Left forelimb (tissue), 1 donor: ENCODE measurements around the gene RBBP6.
"Not testable (repeated sequence)": the region's sequence is repeated elsewhere in the genome, so short reads cannot be mapped to it uniquely, and the experiment has no call there.

Experiments used
- DNase-seq: peaks from one replicate; pipeline ENCODE4 v3.0.0-alpha.2; 2018; ENCODE audit warnings: low spot score

Gene RBBP6

DNA sequence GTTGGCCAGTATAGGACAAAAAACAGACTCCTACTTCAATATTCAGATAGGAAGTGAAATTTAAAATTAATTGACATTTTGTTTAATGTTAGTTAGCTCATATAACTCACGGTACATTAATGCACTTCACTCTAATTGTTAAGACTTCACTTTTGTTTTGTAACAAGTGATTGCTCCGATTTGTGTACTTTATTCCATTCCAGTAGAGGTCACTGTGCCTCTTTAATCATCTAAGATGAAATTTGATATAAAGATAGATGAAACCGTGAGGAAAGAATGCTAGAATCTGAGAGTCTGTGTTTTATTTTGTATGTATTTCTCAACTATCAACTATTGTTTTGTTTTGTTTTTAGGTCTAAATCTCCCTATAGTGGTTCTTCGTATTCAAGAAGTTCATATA is 29.0 kb downstream of the RBBP6 start:
- DNase-seq, result no peak

DNA sequence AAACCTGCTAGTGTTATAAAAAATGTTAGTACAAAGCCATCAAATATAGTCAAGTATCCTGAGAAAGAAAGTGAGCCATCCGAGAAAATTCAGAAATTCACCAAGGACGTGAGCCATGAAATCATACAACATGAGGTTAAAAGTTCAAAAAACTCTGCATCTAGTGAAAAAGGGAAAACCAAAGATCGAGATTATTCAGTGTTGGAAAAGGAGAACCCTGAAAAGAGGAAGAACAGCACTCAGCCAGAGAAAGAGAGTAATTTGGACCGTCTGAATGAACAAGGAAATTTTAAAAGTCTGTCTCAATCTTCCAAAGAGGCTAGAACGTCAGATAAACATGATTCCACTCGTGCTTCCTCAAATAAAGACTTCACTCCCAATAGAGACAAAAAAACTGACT is 31.7 kb downstream of the RBBP6 start:
- DNase-seq, result no peak

- no peak for DNase-seq
Measured at GRCh38 chr16:24572069-24572468, 32.7 kb downstream of the RBBP6 start.

DNA sequence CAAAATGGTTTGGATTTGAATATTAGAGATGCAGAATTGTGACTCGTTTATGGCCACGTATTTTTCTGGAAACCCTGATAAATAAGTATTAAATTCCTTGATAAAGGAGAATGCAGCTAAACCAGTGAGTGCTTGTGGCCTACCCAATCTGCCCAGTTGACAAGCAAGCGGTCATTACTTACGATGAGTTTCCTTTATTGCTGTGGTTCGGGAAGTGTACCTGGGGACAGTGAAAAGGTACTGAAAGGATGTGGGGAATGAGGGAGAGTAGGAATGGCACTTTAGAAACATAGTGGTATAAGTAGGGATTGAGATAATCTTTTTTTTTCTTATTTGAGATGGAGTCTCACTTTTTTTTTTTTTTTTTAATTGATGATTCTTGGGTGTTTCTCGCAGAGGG is 33.8 kb downstream of the RBBP6 start:
- no peak for DNase-seq

- not testable (repeated sequence) for DNase-seq
Measured at GRCh38 chr16:24574515-24575485, 35.4 kb downstream of the RBBP6 start.

- DNase-seq, result not testable (repeated sequence)
Measured at GRCh38 chr16:24575791-24576190, 36.4 kb downstream of the RBBP6 start.

DNA sequence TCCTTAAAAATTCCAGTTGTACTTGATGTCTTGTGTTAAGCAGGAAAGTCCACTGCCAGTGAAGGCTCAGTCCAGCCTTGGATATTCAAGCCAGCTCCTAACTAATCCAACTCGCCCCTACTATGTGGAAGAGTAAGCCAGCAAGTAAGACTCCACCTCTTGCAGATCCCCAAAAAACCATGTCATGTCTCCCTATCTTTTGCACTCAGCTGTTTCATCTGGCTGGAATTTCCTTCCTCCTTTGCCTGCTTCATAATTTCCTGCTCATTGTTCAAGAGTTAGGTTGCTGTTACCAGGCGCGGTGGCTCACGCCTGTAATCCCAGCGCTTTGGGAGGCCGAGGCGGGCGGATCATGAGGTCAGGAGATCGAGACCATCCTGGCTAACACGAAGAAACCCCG is 37.8 kb downstream of the RBBP6 start:
- DNase-seq, result no peak

- DNase-seq, result no peak
Measured at GRCh38 chr16:24580665-24581064, 41.3 kb downstream of the RBBP6 start.

- DNase-seq, result no peak
Measured at GRCh38 chr16:24583494-24583893, 44.1 kb downstream of the RBBP6 start.

DNA sequence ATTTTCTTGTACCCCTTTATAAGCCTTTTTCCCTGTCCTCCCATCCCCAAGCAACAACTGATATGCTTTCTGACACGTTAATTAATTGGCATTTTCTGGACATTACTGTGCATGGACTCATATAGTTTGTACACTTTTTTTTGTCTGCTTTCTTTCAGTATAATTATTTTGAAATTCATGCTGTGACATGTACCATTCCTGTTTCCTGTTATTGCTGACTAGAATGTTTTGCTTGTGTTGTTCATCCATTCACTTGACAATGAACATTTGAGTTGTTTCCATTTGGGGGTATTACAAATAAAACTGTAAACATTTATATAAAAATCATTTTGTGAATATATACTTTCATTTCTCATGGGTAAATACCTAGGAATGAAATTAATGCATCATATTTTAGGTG is 50.6 kb downstream of the RBBP6 start:
- DNase-seq, result no peak

- no peak for DNase-seq
Measured at GRCh38 chr16:24598777-24599437, 59.5 kb downstream of the RBBP6 start.

DNA sequence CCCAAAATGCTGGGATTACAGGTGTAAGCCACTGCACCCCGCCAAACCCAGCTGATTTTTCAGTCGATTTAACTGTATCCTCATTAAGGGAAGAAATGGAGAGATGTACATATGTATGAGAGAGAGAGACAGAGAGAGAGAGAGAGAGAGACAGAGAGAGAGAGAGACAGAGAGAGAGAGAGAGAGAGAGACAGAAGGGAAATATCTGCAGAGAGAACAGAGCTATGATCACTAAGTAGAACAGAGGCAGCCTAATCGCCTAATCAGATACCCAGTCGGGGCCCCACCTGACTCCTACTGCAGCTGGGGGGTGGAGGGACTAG is 70.0 kb downstream of the RBBP6 start:
- DNase-seq, result no peak

GRCh38 chr16:24609740-24610415 is 70.5 kb downstream of the RBBP6 start:
- no peak for DNase-seq

DNA sequence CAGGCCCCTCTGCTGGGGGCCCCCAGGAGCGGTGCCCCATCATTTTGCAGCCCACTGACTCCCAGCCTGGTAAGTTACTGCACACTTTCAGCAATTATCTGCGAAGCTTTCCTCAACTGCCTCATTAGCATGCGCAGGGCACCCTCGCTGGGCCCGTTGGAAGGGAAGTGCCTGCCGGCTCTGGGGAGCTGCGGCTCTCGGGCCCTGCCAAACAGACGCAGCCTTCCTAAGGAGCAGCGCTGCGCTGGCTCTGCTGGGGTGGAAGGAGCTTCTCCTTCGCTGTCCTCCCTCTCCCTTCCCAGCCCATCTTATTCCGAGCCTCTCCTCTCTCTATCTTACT is 71.0 kb downstream of the RBBP6 start:
- DNase-seq, result no peak

DNA sequence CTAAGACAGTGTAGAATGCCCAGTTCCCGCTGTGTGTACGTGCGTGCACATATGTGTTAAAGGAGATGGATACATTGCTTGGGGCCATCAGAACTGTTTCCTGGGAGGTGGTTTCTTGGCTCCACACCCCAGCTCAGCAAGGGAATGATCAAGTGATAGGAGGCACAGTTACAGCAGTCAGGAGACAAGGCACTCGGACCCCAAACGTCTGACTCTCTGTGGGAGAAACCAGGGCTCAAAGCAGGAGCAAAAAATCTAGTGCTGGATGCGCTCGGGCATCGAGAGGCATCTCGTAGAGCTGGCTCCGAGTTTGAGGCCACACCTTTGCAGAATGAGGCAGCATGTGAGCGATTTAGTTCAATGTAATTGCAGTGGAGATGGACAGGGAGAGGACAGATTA is 71.9 kb downstream of the RBBP6 start:
- no peak for DNase-seq

DNA sequence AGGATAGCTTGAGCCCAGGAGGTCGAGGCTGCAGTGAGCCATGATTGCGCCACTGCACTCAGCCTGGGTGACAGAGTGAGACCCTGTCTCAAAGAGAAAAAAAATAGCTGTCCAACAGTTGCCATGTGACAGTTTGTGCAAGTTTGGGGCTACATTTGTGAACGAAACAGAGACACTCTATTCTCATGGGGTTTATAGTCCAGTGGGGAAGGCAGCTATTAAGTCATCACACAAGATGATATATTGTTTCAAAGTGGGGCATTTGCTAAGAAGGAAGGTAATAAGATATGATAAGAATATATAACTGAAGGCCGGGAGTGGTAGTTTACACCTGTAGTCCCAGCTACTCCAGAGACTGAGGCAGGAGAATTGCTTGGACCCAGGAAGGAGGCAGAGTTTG is 73.3 kb downstream of the RBBP6 start:
- DNase-seq, result no peak

DNA sequence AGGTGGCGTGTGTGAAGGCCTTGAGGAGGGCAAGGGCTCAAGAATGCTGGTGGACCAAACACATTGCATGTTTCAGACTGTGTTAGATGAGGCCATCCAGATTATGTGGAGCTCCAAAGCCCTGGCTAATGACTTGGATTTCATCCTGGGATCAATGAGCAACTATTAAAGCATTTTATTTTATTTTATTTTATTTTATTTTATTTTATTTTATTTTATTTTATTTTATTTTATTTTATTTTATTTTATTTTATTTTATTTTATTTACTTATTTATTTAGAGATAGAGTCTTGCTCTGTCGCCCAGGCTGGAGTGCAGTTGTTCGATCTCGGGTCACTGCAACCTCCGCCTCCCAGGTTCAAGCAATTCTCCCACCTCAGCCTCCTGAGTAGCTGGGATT is 73.9 kb downstream of the RBBP6 start:
- DNase-seq, result not testable (repeated sequence)

- DNase-seq, result no peak
Measured at GRCh38 chr16:24617502-24617901, 78.1 kb downstream of the RBBP6 start.
